Astrocyte of the cerebellum (primary cell): ENCODE results near the gene BICRAL.
"Not testable (repeated sequence)": the region's sequence is repeated elsewhere in the genome, so short reads cannot be mapped to it uniquely, and the experiment has no call there.

Experiments
- DNase-seq: peaks from one replicate; pipeline ENCODE4 v3.0.0-alpha.2; 2011; ENCODE audit warnings: low read depth
- H3K4me3 ChIP-seq: 2 replicates; pipeline ENCODE4 v1.5.1; 2011; ENCODE audit warnings: mild to moderate bottlenecking, low read depth, low read length, moderate library complexity
- in situ Hi-C: cut with HindIII; loops from 2 replicates; pipeline ENCODE4 v1.10.0; 2017; ENCODE audit warnings: low sequenced_read_pairs
- TF ChIP-seq, protein P1 (sequence below): IDR thresholded peaks from 2 replicates; pipeline ENCODE4 v1.5.1; 2012; ENCODE audit warnings: low read length, low read depth, moderate library complexity, mild to moderate bottlenecking; ENCODE audit errors: missing control alignments

Gene BICRAL

DNA sequence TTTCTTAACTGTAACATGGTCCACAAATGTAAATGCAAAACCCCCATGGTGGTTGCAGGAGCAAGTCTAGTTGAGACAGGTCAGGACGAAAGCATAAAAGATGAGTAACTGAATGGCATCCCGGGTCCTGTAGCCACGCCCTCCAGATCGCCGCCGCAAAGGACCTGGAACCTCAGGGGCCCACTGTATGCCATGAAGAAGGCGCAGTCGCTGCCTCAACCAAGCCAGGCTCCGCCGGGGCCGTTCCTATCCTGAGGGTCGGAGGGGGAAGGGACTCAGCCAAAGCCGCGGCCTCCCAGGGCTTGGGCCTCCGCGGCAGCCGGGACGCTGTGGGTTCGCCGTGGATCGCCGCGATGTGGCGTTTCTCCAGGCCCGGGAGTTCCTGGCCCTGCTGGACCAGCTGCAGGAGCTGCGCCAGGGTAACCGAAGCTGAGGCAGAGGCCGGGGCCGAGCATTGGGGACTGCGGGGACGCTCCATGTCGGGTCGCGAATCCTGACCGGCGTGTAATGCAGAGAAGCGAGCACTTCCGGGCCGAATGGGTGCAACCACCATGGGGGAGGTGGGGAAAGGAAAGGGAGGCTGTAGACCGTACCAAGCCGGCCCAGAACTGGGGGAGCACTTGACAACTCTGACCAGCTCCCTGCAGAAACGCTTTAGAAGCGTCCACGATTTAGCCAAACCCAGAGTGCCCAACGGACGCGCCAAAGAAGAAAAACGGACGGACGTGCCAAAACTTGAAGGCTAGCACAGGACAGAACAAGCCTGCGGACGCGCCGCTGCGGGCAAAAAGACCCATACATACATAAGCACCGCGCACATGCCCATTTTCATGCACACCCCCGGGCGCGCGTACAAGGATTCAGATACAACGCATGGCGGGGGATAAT lies 108.7 kb downstream of the BICRAL start:
- H3K4me3 ChIP-seq: peak overlapping the region; percentile 82
- TF ChIP-seq, protein P1, sequence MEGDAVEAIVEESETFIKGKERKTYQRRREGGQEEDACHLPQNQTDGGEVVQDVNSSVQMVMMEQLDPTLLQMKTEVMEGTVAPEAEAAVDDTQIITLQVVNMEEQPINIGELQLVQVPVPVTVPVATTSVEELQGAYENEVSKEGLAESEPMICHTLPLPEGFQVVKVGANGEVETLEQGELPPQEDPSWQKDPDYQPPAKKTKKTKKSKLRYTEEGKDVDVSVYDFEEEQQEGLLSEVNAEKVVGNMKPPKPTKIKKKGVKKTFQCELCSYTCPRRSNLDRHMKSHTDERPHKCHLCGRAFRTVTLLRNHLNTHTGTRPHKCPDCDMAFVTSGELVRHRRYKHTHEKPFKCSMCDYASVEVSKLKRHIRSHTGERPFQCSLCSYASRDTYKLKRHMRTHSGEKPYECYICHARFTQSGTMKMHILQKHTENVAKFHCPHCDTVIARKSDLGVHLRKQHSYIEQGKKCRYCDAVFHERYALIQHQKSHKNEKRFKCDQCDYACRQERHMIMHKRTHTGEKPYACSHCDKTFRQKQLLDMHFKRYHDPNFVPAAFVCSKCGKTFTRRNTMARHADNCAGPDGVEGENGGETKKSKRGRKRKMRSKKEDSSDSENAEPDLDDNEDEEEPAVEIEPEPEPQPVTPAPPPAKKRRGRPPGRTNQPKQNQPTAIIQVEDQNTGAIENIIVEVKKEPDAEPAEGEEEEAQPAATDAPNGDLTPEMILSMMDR: no peak
- DNase-seq: peak; percentile 90
- in situ Hi-C loops: no loop called here

DNA sequence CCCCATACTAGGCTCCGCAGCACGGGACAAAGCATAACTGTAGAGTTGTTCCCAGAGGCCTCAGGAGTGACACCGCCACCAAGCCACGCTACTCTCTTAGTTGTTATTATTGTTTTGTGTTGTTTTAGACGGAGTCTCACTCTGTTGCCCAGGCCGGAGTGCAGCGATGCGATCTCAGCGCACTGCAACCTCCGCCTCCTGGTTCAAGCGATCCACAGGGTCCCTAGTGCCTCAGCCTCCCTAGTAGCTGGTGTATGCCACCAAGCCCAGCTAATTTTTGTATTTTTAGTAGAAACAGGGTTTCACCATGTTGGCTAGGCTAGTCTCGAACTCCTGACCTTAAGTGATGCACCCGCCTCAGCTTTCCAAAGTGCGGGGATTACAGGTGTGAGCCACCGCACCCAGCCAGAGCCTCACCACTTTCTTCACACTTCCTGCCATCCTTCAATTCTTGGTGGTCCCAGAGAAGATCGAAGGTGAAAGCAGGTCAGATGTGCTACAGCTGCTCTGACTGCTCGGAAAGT lies 109.4 kb downstream of the BICRAL start:
- in situ Hi-C loops: no loop called here
- TF ChIP-seq, protein P1: no peak
- H3K4me3 ChIP-seq: peak overlapping the region; percentile 82
- DNase-seq: no peak

DNA sequence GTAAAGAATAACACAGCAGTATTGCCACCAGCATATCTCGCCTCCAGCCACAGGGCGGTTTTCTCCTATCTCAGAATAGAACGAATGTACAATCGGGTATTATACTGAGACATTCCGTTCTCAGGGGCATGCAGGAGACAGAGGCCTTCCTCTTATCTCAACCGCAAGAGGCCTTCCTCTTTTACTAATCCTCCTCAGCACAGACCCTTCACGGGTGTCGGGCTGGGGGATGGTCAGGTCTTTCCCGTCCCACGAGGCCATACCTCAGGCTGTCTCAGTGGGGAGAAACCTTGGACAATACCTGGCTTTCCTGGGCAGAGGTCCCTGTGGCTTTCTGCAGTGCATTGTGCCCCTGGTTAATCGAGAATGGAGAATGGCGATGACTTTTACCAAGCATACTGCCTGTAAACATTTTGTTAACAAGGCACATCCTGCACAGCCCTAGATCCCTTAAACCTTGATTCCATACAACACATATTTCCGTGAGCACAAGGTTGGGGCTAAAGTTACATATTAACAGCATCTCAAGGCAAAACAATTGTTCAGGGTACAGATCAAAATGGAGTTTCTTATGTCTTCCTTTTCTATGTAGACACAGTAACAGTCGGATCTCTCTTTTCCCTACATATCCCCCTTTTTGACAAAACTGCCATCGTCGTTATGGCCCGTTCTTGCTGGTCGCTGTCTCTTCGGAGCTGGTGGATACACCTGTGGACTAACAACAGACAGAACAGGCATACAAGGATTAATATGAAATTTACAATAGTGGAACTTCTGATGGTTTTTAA lies 112.4 kb downstream of the BICRAL start:
- H3K4me3 ChIP-seq, in situ Hi-C loops, DNase-seq: not testable (repeated sequence)

GRCh38 chr6:42896178-42896719 lies 114.4 kb downstream of the BICRAL start:
- TF ChIP-seq, protein P1: no peak
- no peak overlapping the region for H3K4me3 ChIP-seq
- in situ Hi-C loops: no loop called here
- DNase-seq: no peak

- H3K4me3 ChIP-seq: no peak overlapping the region
- in situ Hi-C loops: no loop called here
- TF ChIP-seq, protein P1: peak; percentile 61
- peak; percentile 55 for DNase-seq
Observed at GRCh38 chr6:42898891-42899361, 117.1 kb downstream of the BICRAL start.

DNA sequence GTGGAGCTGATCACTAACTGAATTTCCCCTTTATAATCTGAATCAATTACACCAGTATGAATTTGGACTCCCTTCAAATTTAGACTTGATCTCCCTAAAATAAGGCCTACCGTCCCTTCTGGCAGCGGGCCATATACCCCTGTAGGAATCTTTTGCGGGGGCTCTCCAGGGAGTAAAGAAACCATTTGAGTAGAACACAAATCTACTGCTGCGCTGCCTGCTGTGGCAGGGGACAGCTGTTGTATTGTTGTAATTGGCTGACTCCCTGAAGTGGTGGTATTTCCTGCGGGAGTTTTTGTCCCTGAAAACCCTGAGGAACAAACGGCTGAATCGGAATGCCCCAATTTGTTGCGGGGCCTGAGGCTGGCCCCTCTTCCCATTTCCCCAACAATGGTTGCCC lies 118.0 kb downstream of the BICRAL start:
- TF ChIP-seq, protein P1: no peak
- in situ Hi-C loops: no loop called here
- H3K4me3 ChIP-seq: no peak overlapping the region
- DNase-seq: no peak
